WERI-Rb-1 (cell line): ENCODE results near the gene DYNC1LI2.

Experiments used
- DNase-seq: peaks from one replicate; pipeline ENCODE4 v3.0.0-alpha.2; 2020
- H3K27ac ChIP-seq: fragments of 250-450 bp; sonication (Bioruptor Pico); 2 replicates; pipeline ENCODE4 v1.5.1; 2020; ENCODE audit warnings: mild to moderate bottlenecking, moderate library complexity
- H3K27me3 ChIP-seq: fragments of 250-450 bp; sonication (Bioruptor Pico); 2 replicates; pipeline ENCODE4 v1.5.1; 2021; ENCODE audit warnings: mild to moderate bottlenecking, low read depth, moderate library complexity; ENCODE audit not compliant: insufficient read depth, severe bottlenecking
- H3K36me3 ChIP-seq: fragments of 250-450 bp; sonication (Bioruptor Pico); 2 replicates; pipeline ENCODE4 v1.5.1; 2020; ENCODE audit warnings: mild to moderate bottlenecking, moderate library complexity
- H3K4me3 ChIP-seq: 2 replicates; pipeline ENCODE4 v1.5.1; 2011; ENCODE audit warnings: low read depth, mild to moderate bottlenecking, control low read depth, low read length
- H3K9me3 ChIP-seq: fragments of 250-450 bp; sonication (Bioruptor Pico); 2 replicates; pipeline ENCODE4 v1.5.1; 2021; ENCODE audit warnings: mild to moderate bottlenecking, moderate library complexity; ENCODE audit not compliant: severe bottlenecking
- TF ChIP-seq, protein P1 (sequence below): IDR thresholded peaks from 2 replicates; pipeline ENCODE4 v1.5.1; 2011; ENCODE audit warnings: low read depth, mild to moderate bottlenecking, control low read depth, inconsistent platforms, low read length

Gene DYNC1LI2

GRCh38 chr16:66735891-66736290 is 15.5 kb downstream of the DYNC1LI2 start:
- DNase-seq = no peak
- Histone ChIP-seq H3K4me3 (no peak overlapping the region), H3K36me3 (peaks cover 98% of the 10 kb centered on the region), H3K27ac (no peak overlapping the region), H3K9me3 (no peaks in the 10 kb centered on the region), H3K27me3 (no peaks in the 10 kb centered on the region)
- TF ChIP-seq, protein P1, sequence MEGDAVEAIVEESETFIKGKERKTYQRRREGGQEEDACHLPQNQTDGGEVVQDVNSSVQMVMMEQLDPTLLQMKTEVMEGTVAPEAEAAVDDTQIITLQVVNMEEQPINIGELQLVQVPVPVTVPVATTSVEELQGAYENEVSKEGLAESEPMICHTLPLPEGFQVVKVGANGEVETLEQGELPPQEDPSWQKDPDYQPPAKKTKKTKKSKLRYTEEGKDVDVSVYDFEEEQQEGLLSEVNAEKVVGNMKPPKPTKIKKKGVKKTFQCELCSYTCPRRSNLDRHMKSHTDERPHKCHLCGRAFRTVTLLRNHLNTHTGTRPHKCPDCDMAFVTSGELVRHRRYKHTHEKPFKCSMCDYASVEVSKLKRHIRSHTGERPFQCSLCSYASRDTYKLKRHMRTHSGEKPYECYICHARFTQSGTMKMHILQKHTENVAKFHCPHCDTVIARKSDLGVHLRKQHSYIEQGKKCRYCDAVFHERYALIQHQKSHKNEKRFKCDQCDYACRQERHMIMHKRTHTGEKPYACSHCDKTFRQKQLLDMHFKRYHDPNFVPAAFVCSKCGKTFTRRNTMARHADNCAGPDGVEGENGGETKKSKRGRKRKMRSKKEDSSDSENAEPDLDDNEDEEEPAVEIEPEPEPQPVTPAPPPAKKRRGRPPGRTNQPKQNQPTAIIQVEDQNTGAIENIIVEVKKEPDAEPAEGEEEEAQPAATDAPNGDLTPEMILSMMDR = no peak

DNA sequence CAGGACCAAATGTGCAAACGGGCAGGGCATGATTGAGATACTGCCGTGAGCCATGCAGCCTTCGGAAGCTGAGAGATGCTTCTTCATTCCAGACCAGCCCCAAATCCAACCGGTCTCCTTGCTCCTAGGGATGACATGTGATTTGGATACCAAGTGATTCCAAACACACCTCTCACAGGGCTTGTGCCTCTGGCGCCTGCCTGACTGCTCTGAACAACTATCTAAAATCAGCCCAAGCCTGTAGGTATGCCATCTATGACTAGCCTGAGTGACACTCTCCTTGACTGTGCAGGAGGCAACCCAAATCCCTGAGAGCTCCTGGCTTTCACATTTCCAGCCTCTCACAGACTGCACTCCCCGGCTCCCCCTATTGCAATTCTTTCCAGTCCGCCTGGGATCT is 20.3 kb downstream of the DYNC1LI2 start:
- Histone ChIP-seq H3K27me3 (no peaks in the 10 kb centered on the region), H3K27ac (no peak overlapping the region), H3K4me3 (no peak overlapping the region), H3K36me3 (peaks cover 92% of the 10 kb centered on the region), H3K9me3 (no peaks in the 10 kb centered on the region)
- TF ChIP-seq, protein P1 = no peak
- no peak for DNase-seq

DNA sequence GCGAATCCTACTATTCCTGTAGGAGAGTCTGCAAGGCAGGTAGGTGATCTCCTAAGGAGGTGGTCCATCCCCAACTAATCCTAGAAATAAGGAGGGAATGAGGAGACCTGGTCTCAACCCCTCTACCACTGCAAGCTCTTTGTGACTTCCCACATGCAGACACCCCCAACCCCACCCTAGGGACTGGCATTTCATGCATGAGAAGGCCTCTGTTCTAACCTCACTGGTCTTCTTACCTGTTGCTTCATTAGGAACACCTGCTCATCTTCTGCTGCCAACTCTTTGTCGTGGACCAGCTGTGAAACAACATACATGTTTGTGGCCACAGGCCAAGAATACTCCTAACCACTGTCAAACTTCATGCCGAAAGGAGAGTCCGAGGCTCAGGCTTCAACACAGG is 22.6 kb downstream of the DYNC1LI2 start:
- Histone ChIP-seq H3K36me3 (peaks cover 95% of the 10 kb centered on the region), H3K27ac (no peak overlapping the region), H3K4me3 (no peak overlapping the region), H3K27me3 (no peaks in the 10 kb centered on the region), H3K9me3 (no peaks in the 10 kb centered on the region)
- TF ChIP-seq, protein P1 = no peak
- DNase-seq = no peak

GRCh38 chr16:66728117-66728787 is 23.2 kb downstream of the DYNC1LI2 start:
- Histone ChIP-seq H3K9me3 (no peaks in the 10 kb centered on the region), H3K36me3 (peaks cover 95% of the 10 kb centered on the region), H3K27ac (no peak overlapping the region), H3K4me3 (no peak overlapping the region), H3K27me3 (no peaks in the 10 kb centered on the region)
- TF ChIP-seq, protein P1 = peak; percentile 53
- DNase-seq = no peak

DNA sequence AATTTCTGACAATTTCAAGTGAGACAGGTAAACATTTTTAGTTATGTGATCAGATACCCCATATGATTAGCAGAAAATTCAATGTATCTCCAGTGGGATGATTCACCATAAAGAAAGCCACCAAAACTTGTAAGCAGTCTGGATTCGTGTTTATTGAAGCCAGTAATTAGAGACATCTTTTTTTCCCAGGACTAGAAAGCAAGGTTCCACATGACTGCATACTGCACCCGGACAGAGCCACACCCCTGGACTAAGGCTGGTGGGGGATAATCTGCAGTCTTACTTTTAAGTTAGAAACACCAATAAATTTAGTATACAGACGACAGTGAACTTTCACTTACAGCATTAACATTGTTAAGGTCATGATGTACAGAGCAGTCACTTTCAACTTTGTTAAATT is 30.6 kb downstream of the DYNC1LI2 start:
- H3K9me3 ChIP-seq = no peaks in the 10 kb centered on the region
- no peak overlapping the region for H3K4me3 ChIP-seq
- no peak overlapping the region for H3K27ac ChIP-seq
- peaks cover 43% of the 10 kb centered on the region for H3K36me3 ChIP-seq
- no peak for DNase-seq
- TF ChIP-seq, protein P1 = no peak
- H3K27me3 ChIP-seq = no peaks in the 10 kb centered on the region

DNA sequence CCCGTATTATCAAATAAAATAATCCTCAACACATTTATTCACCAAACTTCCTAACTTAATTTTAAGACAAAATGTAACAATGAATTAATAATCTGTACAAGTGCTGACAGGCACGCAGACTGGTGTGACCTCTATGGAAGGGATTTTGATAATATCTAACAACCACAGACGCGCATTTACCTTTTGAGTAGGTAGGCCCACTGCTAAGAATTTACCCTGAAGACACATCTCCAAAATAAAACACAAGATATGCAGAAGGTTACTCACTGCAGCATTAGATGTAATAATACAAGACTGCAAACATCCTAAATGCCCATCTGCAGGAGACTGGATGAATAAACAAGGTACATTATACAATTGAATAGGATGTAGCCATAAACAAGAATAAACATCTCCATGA is 32.2 kb downstream of the DYNC1LI2 start:
- Histone ChIP-seq H3K4me3 (no peak overlapping the region), H3K27ac (no peak overlapping the region)
- TF ChIP-seq, protein P1 = no peak

More for the DNA sequence above, 32.2 kb downstream of the DYNC1LI2 start:
- no peak for DNase-seq
- no peaks in the 10 kb centered on the region for H3K9me3 ChIP-seq
- no peaks in the 10 kb centered on the region for H3K27me3 ChIP-seq
- H3K36me3 ChIP-seq = peaks cover 28% of the 10 kb centered on the region
